ENCODE results near the gene HNRNPL.
"Not testable (repeated sequence)": the region's sequence is repeated elsewhere in the genome, so short reads cannot be mapped to it uniquely, and the experiment has no call there.

Gene HNRNPL

GRCh38 chr19:38803543-38803942 lies 46.2 kb downstream of the HNRNPL start:
- in situ Hi-C loops (cut with HindIII; ENCODE audit: low sequenced_read_pairs), result no loop called here

- in situ Hi-C loops (cut with HindIII; ENCODE audit: low sequenced_read_pairs), result no loop called here
Measured at GRCh38 chr19:38801359-38802095, 48.3 kb downstream of the HNRNPL start.

DNA sequence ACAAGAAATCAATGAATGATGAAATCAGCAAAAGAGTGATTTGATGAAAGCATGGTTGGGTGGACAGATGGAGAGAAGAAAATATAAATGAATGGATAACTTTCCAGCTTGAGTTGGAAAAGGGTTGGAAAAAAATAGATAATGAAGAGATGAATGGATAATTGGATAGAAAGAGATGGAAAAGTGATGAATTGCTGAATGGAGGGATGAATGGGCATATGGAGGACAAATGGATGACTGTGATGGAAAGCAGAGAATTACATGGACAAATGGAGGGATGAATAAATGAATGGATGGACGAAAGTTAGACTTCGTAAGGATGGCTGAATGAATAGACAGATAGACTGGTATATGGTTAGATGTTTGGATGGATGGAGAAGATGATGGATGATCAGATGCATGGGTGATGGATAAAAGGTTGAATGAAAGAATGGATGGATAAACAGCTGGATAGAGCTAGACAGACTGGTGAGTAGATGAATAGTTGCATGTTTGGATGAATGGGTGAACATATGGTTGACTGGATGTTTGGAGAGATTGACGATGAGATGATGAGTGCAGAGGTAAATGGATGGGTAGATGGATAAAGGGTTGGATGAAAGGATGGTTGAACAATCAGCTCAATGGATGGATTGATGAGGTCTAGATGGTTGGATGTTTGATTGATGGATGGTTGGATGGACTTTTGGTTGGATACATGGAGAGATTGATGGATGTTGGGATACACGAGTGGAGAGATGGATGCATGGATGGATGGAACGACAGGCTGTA lies 49.0 kb downstream of the HNRNPL start:
- in situ Hi-C loops (cut with HindIII; ENCODE audit: low sequenced_read_pairs), result no loop called here

- in situ Hi-C loops (cut with HindIII; ENCODE audit: low sequenced_read_pairs), result no loop called here
Measured at GRCh38 chr19:38799104-38799503, 50.7 kb downstream of the HNRNPL start.

DNA sequence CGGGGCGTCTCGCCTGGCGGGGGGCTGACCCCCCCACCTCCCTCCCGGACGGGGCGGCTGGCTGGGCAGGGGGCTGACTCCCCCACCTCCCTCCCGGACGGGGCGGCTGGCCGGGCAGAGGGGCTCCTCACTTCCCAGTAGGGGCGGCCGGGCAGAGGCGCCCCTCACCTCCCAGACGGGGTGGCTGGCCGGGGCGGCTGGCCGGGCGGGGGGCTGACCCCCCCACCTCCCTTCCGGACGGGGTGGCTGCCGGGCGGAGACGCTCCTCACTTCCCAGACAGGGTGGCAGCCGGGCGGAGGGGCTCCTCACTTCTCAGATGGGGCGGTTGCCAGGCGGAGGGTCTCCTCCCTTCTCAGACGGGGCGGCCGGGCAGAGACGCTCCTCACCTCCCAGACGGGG lies 52.0 kb downstream of the HNRNPL start:
- in situ Hi-C loops (cut with HindIII; ENCODE audit: low sequenced_read_pairs), result not testable (repeated sequence)

DNA sequence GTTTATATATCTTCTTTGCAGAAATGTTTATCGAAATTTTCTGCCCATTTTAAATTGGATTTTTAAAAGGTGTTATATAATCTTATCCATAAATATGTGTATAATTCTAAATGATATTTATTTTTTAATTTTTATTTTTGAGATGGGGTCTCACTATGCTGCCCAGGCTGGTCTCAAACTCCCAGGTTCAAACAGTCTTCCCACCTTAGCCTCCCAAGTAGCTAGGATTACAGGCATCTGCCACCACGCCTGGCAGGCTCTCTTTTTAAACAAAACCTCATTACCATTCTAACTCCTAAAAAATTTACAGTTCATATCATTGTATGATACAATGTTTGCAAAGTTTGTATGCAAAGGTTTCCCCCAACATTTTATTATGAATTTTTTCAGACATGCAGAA lies 53.6 kb downstream of the HNRNPL start:
- in situ Hi-C loops (cut with HindIII; ENCODE audit: low sequenced_read_pairs), result no loop called here

- in situ Hi-C loops (cut with HindIII; ENCODE audit: low sequenced_read_pairs), result no loop called here
Measured at GRCh38 chr19:38795549-38795948, 54.2 kb downstream of the HNRNPL start.

DNA sequence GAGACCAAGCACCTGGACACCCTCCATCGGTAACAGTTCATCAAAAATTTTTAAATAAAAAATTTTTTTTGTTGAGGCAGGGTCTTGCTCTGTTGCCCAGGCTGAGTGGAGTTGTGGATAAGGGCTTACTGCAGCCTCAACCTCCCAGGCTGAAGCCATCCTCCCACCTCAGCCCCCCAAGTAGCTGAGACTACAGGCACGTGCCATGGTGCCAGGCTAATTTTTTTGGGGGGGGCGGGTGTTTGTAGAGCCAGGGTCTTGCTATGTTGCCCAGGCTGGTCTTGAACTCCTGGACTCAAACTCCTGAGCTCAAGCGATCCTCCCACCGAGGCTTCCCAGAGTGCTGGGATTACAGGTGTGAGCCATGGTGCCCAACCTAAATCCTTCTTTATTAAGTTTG lies 56.1 kb downstream of the HNRNPL start:
- in situ Hi-C loops (cut with HindIII; ENCODE audit: low sequenced_read_pairs), result no loop called here

GRCh38 chr19:38793177-38793576 lies 56.6 kb downstream of the HNRNPL start:
- in situ Hi-C loops (cut with HindIII; ENCODE audit: low sequenced_read_pairs), result no loop called here

- in situ Hi-C loops (cut with HindIII; ENCODE audit: low sequenced_read_pairs), result no loop called here
Measured at GRCh38 chr19:38792250-38793111, 57.3 kb downstream of the HNRNPL start.

DNA sequence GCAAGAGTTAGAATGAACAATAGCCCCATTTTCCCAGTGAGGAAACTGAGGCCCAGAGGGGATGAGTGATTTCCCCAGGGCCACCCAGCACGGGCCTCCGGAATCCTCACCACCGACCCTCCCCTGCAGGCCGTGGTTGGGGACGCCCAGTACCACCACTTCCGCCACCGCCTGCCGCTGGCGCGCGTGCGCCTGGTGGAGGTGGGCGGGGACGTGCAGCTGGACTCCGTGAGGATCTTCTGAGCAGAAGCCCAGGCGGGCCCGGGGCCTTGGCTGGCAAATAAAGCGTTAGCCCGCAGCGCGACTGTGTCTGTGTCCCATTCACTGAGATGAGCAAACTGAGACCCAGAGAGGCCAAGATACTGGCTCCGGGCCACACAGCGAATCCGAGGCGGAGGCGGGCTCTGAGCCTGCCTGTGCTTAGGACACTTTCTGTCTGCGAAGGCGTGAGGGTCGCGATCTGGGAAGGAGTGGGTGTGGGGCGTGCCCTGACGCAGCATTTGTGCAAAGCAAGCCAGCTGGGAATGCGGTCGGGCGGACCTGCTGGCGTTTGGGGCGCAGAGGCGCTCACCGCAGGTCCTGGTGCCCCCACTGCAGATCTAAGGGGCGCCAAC lies 58.2 kb downstream of the HNRNPL start:
- in situ Hi-C loops (cut with HindIII; ENCODE audit: low sequenced_read_pairs), result not testable (repeated sequence)

DNA sequence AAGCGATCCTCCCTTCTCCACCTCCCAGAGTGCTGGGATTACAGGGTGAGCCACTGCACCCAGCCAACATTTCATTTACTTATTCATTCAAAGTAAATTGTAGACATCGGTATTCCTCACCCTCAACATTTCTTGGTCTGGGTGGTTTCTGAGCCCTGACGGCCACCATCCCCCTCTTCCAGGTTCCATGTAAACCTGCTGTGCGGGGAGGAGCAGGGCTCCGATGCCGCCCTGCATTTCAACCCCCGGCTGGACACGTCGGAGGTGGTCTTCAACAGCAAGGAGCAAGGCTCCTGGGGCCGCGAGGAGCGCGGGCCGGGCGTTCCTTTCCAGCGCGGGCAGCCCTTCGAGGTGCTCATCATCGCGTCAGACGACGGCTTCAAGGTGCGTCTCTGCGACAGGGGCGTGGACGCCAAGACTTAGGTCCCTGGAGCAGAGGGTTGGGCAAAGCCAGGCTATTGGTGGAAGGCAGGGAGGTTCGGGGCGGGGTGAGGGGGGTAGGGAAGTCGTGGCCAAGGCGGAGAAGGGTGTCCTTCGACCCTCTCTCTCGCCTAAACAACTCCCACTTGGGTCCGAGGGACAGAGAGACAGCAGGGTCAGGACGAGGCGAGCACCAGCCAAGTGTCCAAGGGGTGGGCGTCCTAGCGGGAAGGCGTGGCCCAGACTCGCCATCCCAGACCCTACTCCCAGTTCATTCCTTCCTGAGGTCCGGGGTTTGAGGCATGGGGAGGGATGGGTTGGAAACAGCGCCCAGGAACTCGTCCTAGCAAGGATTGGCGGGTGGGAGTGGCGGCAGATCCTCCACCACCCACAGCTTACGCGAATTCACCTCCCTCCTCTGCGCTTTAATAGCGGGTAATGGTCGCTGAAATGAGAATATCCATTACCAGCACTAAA lies 59.0 kb downstream of the HNRNPL start:
- in situ Hi-C loops (cut with HindIII; ENCODE audit: low sequenced_read_pairs), result not testable (repeated sequence)

GRCh38 chr19:38788478-38789243 lies 61.1 kb downstream of the HNRNPL start, which contains the start of gene LGALS7B:
LGALS7B (plus strand) TSS chr19:38789200; CDS start chr19:38789227, 27 bp downstream.
- in situ Hi-C loops (cut with HindIII; ENCODE audit: low sequenced_read_pairs), result no loop called here

DNA sequence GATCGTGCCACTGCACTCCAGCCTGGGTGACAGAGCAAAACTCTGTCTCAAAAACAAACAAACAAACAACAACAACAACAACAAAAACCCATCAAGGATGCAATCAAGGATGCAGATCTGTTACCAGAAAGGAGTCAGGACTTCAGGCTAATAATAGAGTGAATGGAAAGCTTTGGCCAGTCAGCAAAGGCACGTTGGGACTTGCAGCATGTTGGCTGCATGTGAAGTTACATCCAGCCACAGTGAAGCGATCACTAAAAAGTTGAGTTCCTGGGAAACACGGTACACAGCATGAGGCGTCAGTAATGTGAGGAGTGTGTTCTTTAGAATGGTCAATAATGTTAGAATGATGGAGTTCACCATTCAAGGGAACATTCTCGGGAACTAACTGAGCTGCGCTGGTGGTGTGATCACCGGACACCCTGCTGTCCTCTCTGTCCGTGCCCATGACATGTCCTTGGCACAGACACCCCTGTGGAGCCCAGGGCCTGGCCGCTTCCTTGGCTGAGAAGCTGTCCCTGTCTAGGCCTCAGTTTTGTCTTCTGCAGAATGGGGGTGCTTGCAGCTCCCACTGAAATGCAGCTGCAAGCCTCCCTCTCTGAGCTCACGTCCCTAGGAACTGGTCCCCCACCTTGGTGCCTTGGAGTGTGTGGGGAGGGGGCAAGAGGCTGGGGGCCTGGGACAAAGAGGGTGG lies 63.1 kb downstream of the HNRNPL start:
- in situ Hi-C loops (cut with HindIII; ENCODE audit: low sequenced_read_pairs), result no loop called here

Measured in DLD1 (cell line).